HepG2 (cell line): Measurements from ENCODE around the gene GPC4. TPM values are rescaled to one million over a fixed set of nuclear protein-coding genes. Genes with fewer than 3 reads are reported as not detected.

ENCODE experiments used
- ATAC-seq: fragments of 200-7000 bp; cut with Tn5 transposase; 3 replicates; pipeline ENCODE4 v1.9.1; 2020; ENCODE audit warnings: mild to moderate bottlenecking, moderate library complexity
- BruUV-seq: library from RNA; stranded (reverse); fragments of 400-500 nt; replicated peaks from 2 replicates; lab custom pipeline; 2021; lab: Mats Ljungman, UMichigan
- CTCF ChIA-PET: fragments of 300-600 bp; formaldehyde crosslinking; extraction: SDS; loops from one replicate; lab custom pipeline; 2021; ENCODE audit warnings: low total read pairs, inconsistent platforms, low intra/inter-chr PET ratio; lab: Yijun Ruan, JAX
- POLR2A ChIA-PET: fragments of 350-600 bp; sonication (Branson Sonifier 250); formaldehyde crosslinking; loops from one replicate; lab custom pipeline; 2020; ENCODE audit warnings: antibody characterized with exemption, inconsistent platforms; lab: Yijun Ruan, JAX
- DNase-seq: peaks from one replicate; pipeline ENCODE4 v3.0.0-alpha.2; 2015; ENCODE audit warnings: low spot score
- FAIRE-seq: peaks from 3 replicates; lab custom pipeline; 2011; peaks lifted over from hg19 to GRCh38; lab: Jason Lieb, UNC
- H2AFZ ChIP-seq: one replicate; pipeline ENCODE4 v1.6.1; 2011; ENCODE audit warnings: low read length, inconsistent platforms
- H3K27ac ChIP-seq: fragments of 300-600 bp; 3 replicates; pipeline ENCODE4 v1.8.0; 2011; ENCODE audit warnings: mixed run types, mild to moderate bottlenecking, mixed read lengths, low read length, inconsistent platforms; ENCODE audit not compliant: insufficient read depth; ENCODE audit errors: extremely low read length
- H3K27me3 ChIP-seq, 2 experiments: fragments of 200-600 bp in 1 of 2; 2 replicates in 1 of 2; 3 replicates in 1 of 2; pipeline versions ENCODE4 v1.6.0 to v1.8.0; 2011; ENCODE audit warnings: low read length in 2 of 2, mild to moderate bottlenecking in 2 of 2, moderate library complexity in 2 of 2, inconsistent platforms in 1 of 2; ENCODE audit not compliant: insufficient read depth in 2 of 2, control insufficient read depth in 1 of 2
- H3K36me3 ChIP-seq, 2 experiments: fragments of 200-600 bp in 1 of 2; replicated peaks in 1 of 2; 2 replicates in 1 of 2; 3 replicates in 1 of 2; pipeline versions ENCODE4 v1.5.1 to v1.8.0; 2011; ENCODE audit warnings: low read length in 2 of 2, inconsistent platforms in 1 of 2; ENCODE audit not compliant: insufficient read depth in 2 of 2, control insufficient read depth in 1 of 2
- H3K4me1 ChIP-seq: 2 replicates; pipeline ENCODE4 v1.5.1; 2012; ENCODE audit warnings: low read length, inconsistent platforms; ENCODE audit not compliant: insufficient read depth
- H3K4me2 ChIP-seq: 2 replicates; pipeline ENCODE4 v1.6.0; 2011; ENCODE audit warnings: low read depth, low read length, inconsistent platforms
- H3K4me3 ChIP-seq, 3 experiments: fragments of 200-600 bp in 1 of 3; sonication (generic), shearing (Covaris generic) in 1 of 3; replicated peaks in 1 of 3; 2 replicates each; pipeline ENCODE4 v1.5.1; 2011 to 2016; ENCODE audit warnings: low read length in 3 of 3, inconsistent platforms in 2 of 3, low read depth in 2 of 3, mild to moderate bottlenecking in 2 of 3, control low read depth in 1 of 3, mixed read lengths in 1 of 3; ENCODE audit not compliant: insufficient read depth in 1 of 3
- H3K79me2 ChIP-seq: one replicate; pipeline ENCODE4 v1.6.1; 2011; ENCODE audit warnings: low read length, inconsistent platforms; ENCODE audit not compliant: insufficient read depth
- H3K9ac ChIP-seq: 2 replicates; pipeline ENCODE4 v1.6.0; 2011; ENCODE audit warnings: mild to moderate bottlenecking, low read depth, low read length, inconsistent platforms; ENCODE audit not compliant: insufficient read depth
- H3K9me3 ChIP-seq: 2 replicates; pipeline ENCODE4 v1.5.1; 2012; ENCODE audit warnings: mild to moderate bottlenecking, low read length
- H4K20me1 ChIP-seq: 2 replicates; pipeline ENCODE4 v1.6.0; 2011; ENCODE audit warnings: inconsistent platforms, mild to moderate bottlenecking, low read length, moderate library complexity; ENCODE audit not compliant: insufficient read depth
- ARNT ChIP-seq: fragments of 450-650 bp; IDR thresholded peaks from 2 replicates; pipeline ENCODE4 v1.6.1; 2017
- CREM ChIP-seq, 2 experiments: sonication (generic) in 1 of 2; formaldehyde crosslinking in 1 of 2; IDR thresholded peaks; 2 replicates each; pipeline versions ENCODE4 v1.4.0 to v1.6.1; 2016 to 2020; ENCODE audit warnings: antibody characterized with exemption in 1 of 2, mild to moderate bottlenecking in 1 of 2, missing genetic modification reagents in 1 of 2
- FOSL1 ChIP-seq: sonication (generic); formaldehyde crosslinking; IDR thresholded peaks from 2 replicates; pipeline ENCODE4 v1.9.0; 2021; ENCODE audit warnings: missing genetic modification reagents, borderline replicate concordance
- MBD4 ChIP-seq: IDR thresholded peaks from 2 replicates; pipeline ENCODE4 v1.6.1; 2012; ENCODE audit warnings: low read length, inconsistent platforms, borderline replicate concordance
- RNF219 ChIP-seq: sonication (generic); formaldehyde crosslinking; IDR thresholded peaks from 2 replicates; pipeline ENCODE4 v1.5.0; 2020; ENCODE audit warnings: mild to moderate bottlenecking, missing genetic modification reagents
- TCF7L2 ChIP-seq: IDR thresholded peaks from 2 replicates; pipeline ENCODE4 v1.6.1; 2011; ENCODE audit warnings: mild to moderate bottlenecking, low read depth, low read length, moderate library complexity
- TRAFD1 ChIP-seq: sonication (generic); formaldehyde crosslinking; IDR thresholded peaks from 2 replicates; pipeline ENCODE4 v1.5.1; 2020; ENCODE audit warnings: missing genetic modification reagents, mild to moderate bottlenecking, borderline replicate concordance
- WGBS: methylation state at CpG from one replicate; pipeline ENCODE4 v1.1.6; 2017; ENCODE audit warnings: low lambda C conversion rate; 5-methylcytosine and 5-hydroxymethylcytosine counted together
- in situ Hi-C: cut with HindIII; loops from 2 replicates; pipeline ENCODE4 v1.10.0; 2017; ENCODE audit warnings: low pct_unique_long_range_greater_than_20kb; ENCODE audit not compliant: extremely low pct_ligation_motif_present
- intact Hi-C: fragments of 100-400 bp; cut with micrococcal nuclease; formaldehyde crosslinking; loops from one replicate; pipeline ENCODE4 v1.10.0; 2022; ENCODE audit not compliant: unreplicated experiment
- polyA plus RNA-seq, 8 experiments: library from polyadenylated mRNA; depleted of rRNA in 3 of 8; stranded (reverse) in 7 of 8; unstranded in 1 of 8; fragments of >200 nt; fragmentation: Illumina TruSeq in 4 of 8; extraction: Trizol in 4 of 8; gene quantifications; 2 replicates each; pipeline versions ENCODE4 v1.2.1 to v1.2.3, GENCODE V29; 2011 to 2016; ENCODE audit warnings: low read depth in 4 of 8, missing spikeins in 1 of 8, mixed read lengths in 1 of 8; ENCODE audit not compliant: insufficient read depth in 1 of 8
- total RNA-seq, 5 experiments: library from RNA; depleted of rRNA; stranded (reverse); fragments of >200 nt; fragmentation: Illumina TruSeq; extraction: Trizol; gene quantifications; 2 replicates each; pipeline ENCODE4 v1.2.3, GENCODE V29; 2016; ENCODE audit warnings: low read depth in 1 of 5

Gene GPC4
- total and polyA plus RNA-seq, 2 of the 13 experiments (the other 11 are each of a cell fraction or from before 2014, with no cell fraction given) = 0.29 to 0.38 TPM

GRCh38 chrX:133380711-133381619 lies 34.3 kb downstream of the GPC4 start:
- intact Hi-C loops = no loop called here
- Histone ChIP-seq H4K20me1 (no peaks in the 10 kb centered on the region), H2AFZ (no peak overlapping the region), H3K4me2 (no peak overlapping the region), H3K4me3 (no peak overlapping the region), H3K27me3 (no peaks in the 10 kb centered on the region; a peak in 1 of 5 replicates), H3K27ac (no peak overlapping the region), H3K36me3 (no peaks in the 10 kb centered on the region), H3K4me1 (no peaks in the 10 kb centered on the region), H3K79me2 (no peaks in the 10 kb centered on the region), H3K9ac (no peak overlapping the region), H3K9me3 (no peaks in the 10 kb centered on the region)
- ChIA-PET POLR2A (no interaction called here), CTCF (no interaction called here)
- FAIRE-seq = no peak
- TF ChIP-seq TCF7L2 (no peak), RNF219 (no peak), MBD4 (no peak), FOSL1 (CRISPR knock-in tag) (no peak)
- no peak for ATAC-seq
- in situ Hi-C loops = no loop called here
- BruUV-seq = no TSS peak
- WGBS = 12% methylated on average over 10 of the region's 10 CpGs
- DNase-seq = no peak

DNA sequence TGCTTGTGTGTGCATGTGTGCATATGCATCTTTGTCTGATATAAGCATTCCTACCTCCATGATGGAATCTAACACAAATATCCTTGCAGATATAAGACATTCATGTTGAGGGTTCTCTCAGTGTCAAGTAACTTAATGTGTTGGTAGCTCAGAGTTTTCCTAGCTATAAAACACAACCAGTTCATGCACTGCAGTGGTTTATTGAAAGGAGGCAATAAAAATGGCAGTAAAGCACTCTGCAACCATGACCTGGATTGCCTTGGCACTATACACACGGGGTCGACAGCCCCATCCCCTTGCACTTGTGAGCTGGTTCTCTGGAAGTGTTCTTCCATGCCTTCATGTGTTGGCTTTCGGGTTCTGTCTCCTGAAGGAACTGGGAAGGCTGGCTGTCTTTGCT lies 38.9 kb downstream of the GPC4 start:
- H3K27ac ChIP-seq = no peak overlapping the region
- intact Hi-C loops = no loop called here
- no peak for ATAC-seq
- POLR2A ChIA-PET = no interaction called here
- no TSS peak for BruUV-seq
- TF ChIP-seq CREM (IDR thresholded peaks at IDR 0.05) (no peak), CREM (CRISPR knock-in tag; IDR thresholded peaks at IDR 0.05) (no peak), ARNT (no peak), TRAFD1 (CRISPR knock-in tag) (no peak)
- TF ChIP-seq, all 625 proteins: peak for 0
- no peak overlapping the region for H3K9ac ChIP-seq
- no peaks in the 10 kb centered on the region for H3K4me1 ChIP-seq
- no peaks in the 10 kb centered on the region for H4K20me1 ChIP-seq
- no CpG with 5 or more reads among the region's 3 CpGs for WGBS
- in situ Hi-C loops = no loop called here
- no peak overlapping the region for H3K4me3 ChIP-seq
- CTCF ChIA-PET = no interaction called here
- H2AFZ ChIP-seq = no peak overlapping the region
- H3K4me2 ChIP-seq = no peak overlapping the region
- H3K36me3 ChIP-seq = no peaks in the 10 kb centered on the region
- no peaks in the 10 kb centered on the region for H3K9me3 ChIP-seq
- no peak for DNase-seq
- no peaks in the 10 kb centered on the region for H3K79me2 ChIP-seq
- FAIRE-seq = no peak
- no peaks in the 10 kb centered on the region; a peak in 2 of 5 replicates for H3K27me3 ChIP-seq
